Stimulated activated CD4-positive, alpha-beta T cell treated with anti-CD3 and anti-CD28 coated beads, TNF-alpha, amount 100 ng/mL, for 48 hours (primary cell): ENCODE measurements around the gene HS3ST5.
"Not testable (repeated sequence)": the region's sequence is repeated elsewhere in the genome, so short reads cannot be mapped to it uniquely, and the experiment has no call there.

Source experiments
- DNase-seq, 3 donors: peaks; one replicate each; pipeline ENCODE4 v3.0.0-alpha.2; 2020; ENCODE audit warnings: low read depth in 3 of 3

Gene HS3ST5

GRCh38 chr6:114100215-114100994 lies 242.4 kb downstream of the HS3ST5 start:
- DNase-seq = no peak

GRCh38 chr6:114096561-114097172 lies 246.2 kb downstream of the HS3ST5 start:
- DNase-seq = peak in 1 of 3 donors; percentile 4

- no peak for DNase-seq
Measured at GRCh38 chr6:114092943-114093342, 249.9 kb downstream of the HS3ST5 start.

- no peak for DNase-seq
Measured at GRCh38 chr6:114090626-114091025, 252.2 kb downstream of the HS3ST5 start.

- DNase-seq = no peak
Measured at GRCh38 chr6:114087496-114087895, 255.3 kb downstream of the HS3ST5 start.

GRCh38 chr6:114085211-114085610 lies 257.6 kb downstream of the HS3ST5 start:
- no peak for DNase-seq

DNA sequence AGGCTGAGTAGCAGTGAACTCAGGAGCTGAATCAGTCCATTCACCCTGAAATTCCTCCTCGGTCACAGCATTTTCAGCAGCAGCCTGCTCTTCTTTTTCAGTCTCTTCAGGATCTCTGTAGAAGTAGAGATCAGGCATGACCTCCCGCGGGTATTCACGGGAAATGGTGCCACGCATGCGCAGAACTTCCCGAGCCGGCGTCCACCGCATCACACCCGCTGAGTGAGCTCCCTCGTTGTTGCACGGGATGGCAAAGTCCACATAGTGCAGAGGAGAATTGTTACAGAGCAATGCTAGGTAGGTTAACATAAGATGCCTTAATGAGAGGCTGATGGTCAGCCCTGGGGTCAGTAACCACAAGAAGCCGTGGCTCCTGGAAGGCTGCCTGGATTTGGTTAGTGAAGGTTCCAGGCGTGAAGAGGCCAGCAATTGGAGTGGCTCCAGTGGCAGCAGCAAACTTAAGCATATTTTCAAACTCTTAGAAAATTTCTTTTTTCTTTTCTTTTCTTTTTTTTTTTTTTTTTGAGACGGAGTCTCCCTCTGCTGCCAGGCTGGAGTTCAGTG lies 258.4 kb downstream of the HS3ST5 start:
- no peak for DNase-seq

DNA sequence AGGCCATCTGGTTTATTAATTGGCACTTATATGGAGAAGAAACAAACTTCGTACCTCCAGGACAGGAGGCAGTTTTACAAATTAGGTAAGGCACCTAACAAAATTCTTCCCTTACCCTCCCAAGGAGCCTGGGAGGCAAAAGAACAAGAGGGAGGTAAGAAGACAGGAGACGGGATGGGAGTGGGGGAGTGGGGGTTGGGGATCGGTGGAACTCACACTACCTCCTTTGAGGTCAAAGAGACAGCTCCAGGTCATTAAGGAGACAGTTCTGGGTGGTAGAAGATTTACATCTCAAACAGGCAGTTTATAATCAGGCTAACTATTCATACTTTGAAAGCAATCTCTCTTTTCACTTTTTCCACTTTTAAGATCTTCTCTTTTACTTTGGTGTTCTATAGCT lies 259.6 kb downstream of the HS3ST5 start:
- DNase-seq = no peak

- DNase-seq = no peak
Measured at GRCh38 chr6:114081730-114082129, 261.1 kb downstream of the HS3ST5 start.

GRCh38 chr6:114080891-114081510 lies 261.8 kb downstream of the HS3ST5 start:
- DNase-seq = no peak

DNA sequence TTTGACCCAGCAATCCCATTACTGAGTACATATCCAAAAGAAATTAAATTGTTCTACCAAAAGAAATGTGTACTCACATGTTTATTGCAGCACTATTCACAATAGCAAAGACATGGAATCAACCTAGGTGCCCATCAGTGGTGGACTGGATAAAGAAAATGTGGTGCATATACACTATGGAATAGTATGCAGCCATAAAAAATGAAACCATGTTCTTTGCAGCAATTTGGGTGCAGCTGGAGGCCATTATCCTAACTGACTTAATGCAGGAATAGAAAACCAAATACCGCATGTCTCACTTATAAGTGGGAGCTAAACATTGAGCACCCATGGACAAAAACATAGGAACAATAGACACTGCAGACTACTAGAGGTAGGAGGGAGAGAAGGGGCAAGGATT lies 262.4 kb downstream of the HS3ST5 start:
- DNase-seq = not testable (repeated sequence)

- no peak for DNase-seq
Measured at GRCh38 chr6:114075777-114076176, 267.0 kb downstream of the HS3ST5 start.

GRCh38 chr6:114075300-114075699 lies 267.5 kb downstream of the HS3ST5 start:
- DNase-seq = no peak

DNA sequence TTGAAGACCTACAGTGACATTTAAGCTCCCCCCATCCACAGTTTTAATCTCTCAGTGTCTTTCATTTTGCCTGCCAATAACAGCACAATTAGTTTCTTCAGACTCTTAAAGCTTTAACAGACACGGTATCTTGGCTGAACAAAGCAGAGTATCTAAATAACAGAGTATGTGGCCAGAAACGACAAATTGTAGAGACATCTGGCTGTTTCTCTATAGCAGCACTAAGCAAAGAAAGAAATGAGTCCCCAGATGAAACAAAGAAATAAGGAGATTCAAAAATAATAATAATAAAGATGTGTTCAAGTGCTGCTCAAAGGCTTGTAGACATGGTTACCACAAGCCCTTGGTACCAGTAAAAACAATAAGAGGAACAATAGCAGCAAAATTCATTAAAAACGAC lies 274.1 kb downstream of the HS3ST5 start:
- no peak for DNase-seq

DNA sequence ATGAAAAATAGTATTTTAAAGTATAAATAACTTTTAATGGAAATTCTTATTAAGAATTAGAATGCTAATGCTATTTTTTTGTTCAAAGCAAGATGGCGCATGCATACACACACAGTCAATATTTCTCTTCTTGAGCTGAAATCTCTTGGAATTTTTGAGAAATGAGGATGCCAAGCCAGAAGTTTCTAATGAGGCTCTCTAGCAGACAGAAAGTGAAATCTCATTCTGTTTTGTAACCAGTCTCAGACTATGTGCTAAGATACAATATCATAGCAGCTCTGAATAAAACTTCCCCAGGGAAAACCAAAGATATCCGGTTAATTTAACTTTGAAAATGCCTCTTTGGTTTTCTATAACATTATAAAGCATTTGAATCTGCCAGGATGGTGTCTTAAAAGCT lies 274.7 kb downstream of the HS3ST5 start:
- DNase-seq = no peak

DNA sequence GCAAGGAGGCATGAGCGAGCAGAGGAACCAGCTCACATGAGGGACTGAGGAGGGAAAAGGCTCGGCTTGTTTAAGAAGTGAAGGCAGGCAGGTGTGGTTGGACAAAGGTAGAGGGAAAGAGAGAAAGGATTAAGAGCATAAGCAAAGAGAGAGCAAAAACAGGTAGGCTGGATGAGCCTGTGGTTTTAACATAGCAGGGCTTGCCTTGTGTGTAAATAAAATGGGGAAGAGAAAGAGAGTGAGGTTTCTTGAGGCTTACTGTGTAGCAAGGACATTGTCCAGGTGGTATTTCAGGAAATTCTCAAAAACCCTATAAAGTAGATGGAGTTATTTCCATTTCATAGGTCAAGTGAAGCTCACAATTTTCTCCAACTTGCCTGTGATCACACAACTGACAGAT lies 278.0 kb downstream of the HS3ST5 start:
- no peak for DNase-seq

- no peak for DNase-seq
Measured at GRCh38 chr6:114063956-114064355, 278.9 kb downstream of the HS3ST5 start.

GRCh38 chr6:114062199-114062598 lies 280.6 kb downstream of the HS3ST5 start:
- DNase-seq = no peak

GRCh38 chr6:114061741-114062140 lies 281.1 kb downstream of the HS3ST5 start:
- DNase-seq = no peak

DNA sequence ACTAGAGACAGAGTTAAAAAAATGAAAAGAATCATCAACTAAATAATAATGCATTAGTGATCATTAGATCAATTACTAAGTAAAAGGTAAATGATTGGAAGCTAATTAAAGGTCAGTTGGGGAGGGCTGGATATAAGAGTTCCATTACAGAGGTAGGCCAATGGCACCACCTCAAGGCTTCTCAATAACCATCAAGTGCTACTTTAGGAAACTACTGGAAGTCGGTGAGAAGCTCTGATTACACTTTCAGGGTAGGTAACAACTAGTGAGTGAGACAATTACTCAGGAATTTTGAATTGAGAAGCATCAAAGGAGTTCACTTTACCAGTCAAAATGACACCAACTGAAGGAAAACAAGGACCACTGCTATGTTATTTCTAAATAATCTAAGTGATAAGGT lies 281.7 kb downstream of the HS3ST5 start:
- DNase-seq = no peak

GRCh38 chr6:114058435-114058834 lies 284.4 kb downstream of the HS3ST5 start:
- no peak for DNase-seq

GRCh38 chr6:114055763-114056162 lies 287.1 kb downstream of the HS3ST5 start:
- no peak for DNase-seq

GRCh38 chr6:114055349-114055748 lies 287.5 kb downstream of the HS3ST5 start:
- no peak for DNase-seq
